ENCODE data around the gene GNB3.

The GNB3 gene

DNA sequence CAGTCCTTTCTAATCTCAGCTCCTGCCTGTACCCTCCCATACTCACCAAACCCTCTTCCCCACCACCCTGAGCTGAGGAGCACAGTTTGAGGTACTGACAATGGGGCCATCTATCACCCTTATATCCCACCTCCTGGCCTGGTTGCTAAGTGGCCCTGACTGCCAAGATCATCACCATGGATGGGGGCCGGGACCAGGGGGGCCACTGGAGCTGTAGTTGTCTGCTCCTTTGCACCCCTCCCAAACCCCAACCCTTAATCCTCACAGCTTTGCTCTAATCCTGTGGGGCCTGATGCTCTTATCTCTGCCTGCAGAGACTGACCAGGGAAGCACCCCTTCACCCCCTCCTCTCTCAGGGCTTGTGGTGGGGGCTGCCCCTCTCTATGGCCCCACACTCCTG, 395 bp upstream of the GNB3 start:
- H3K4me3 ChIP-seq (ENCODE audit: low read depth, low read length): no peak overlapping the region
- TF ChIP-seq, protein P1, sequence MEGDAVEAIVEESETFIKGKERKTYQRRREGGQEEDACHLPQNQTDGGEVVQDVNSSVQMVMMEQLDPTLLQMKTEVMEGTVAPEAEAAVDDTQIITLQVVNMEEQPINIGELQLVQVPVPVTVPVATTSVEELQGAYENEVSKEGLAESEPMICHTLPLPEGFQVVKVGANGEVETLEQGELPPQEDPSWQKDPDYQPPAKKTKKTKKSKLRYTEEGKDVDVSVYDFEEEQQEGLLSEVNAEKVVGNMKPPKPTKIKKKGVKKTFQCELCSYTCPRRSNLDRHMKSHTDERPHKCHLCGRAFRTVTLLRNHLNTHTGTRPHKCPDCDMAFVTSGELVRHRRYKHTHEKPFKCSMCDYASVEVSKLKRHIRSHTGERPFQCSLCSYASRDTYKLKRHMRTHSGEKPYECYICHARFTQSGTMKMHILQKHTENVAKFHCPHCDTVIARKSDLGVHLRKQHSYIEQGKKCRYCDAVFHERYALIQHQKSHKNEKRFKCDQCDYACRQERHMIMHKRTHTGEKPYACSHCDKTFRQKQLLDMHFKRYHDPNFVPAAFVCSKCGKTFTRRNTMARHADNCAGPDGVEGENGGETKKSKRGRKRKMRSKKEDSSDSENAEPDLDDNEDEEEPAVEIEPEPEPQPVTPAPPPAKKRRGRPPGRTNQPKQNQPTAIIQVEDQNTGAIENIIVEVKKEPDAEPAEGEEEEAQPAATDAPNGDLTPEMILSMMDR (IDR thresholded peaks at IDR 0.05; ENCODE audit: low read depth, low read length, missing control alignments): no peak
- in situ Hi-C loops (cut with HindIII; ENCODE audit: low sequenced_read_pairs): no loop called here
- no peak for DNase-seq (ENCODE audit: low read depth)

DNA sequence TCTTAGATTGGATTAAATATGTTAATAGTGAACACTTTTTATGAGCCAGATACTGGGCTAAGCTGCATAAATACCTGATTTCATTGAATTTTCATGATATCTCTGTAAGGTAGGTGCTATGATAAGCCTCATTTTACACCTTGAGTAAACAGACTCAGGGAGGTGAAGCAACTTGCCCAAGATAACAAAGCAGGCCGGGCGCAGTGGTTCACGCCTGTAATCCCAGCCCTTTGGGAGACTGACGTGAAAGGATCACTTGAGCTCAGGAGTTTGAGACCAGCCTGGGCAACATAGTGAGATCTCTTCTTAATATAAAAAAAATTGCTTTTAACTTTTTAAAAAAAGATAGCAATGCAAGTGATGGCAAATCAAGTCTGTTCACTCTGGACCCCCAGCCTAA, 1.4 kb downstream of the GNB3 start:
- no peak overlapping the region for H3K4me3 ChIP-seq (ENCODE audit: low read depth, low read length)
- in situ Hi-C loops (cut with HindIII; ENCODE audit: low sequenced_read_pairs): no loop called here
- DNase-seq (ENCODE audit: low read depth): no peak
- TF ChIP-seq, protein P1 (IDR thresholded peaks at IDR 0.05; ENCODE audit: low read depth, low read length, missing control alignments): no peak

DNA sequence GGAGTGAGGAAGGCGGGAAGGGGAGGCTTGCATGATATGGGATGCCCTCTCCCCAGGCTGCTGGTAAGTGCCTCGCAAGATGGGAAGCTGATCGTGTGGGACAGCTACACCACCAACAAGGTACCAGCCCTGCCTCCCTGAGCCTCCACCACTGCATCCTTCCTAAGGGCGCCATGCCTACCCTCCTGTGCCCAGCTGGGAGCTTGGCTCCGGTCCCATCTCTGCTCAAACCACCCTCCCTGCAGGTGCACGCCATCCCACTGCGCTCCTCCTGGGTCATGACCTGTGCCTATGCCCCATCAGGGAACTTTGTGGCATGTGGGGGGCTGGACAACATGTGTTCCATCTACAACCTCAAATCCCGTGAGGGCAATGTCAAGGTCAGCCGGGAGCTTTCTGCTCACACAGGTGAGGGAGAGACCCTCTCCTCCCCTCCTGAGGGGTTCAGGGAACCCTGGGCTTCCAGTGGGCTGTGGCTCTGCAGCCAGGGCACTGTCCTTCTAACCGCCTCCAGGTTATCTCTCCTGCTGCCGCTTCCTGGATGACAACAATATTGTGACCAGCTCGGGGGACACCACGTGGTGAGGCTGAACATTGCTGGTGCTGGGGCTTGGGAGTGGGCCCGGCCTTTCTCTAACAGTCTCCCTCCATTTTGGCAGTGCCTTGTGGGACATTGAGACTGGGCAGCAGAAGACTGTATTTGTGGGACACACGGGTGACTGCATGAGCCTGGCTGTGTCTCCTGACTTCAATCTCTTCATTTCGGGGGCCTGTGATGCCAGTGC, 2.6 kb downstream of the GNB3 start:
- no peak for DNase-seq (ENCODE audit: low read depth)
- TF ChIP-seq, protein P1 (IDR thresholded peaks at IDR 0.05; ENCODE audit: low read depth, low read length, missing control alignments): no peak
- no peak overlapping the region for H3K4me3 ChIP-seq (ENCODE audit: low read depth, low read length)
- in situ Hi-C loops (cut with HindIII; ENCODE audit: low sequenced_read_pairs): no loop called here

DNA sequence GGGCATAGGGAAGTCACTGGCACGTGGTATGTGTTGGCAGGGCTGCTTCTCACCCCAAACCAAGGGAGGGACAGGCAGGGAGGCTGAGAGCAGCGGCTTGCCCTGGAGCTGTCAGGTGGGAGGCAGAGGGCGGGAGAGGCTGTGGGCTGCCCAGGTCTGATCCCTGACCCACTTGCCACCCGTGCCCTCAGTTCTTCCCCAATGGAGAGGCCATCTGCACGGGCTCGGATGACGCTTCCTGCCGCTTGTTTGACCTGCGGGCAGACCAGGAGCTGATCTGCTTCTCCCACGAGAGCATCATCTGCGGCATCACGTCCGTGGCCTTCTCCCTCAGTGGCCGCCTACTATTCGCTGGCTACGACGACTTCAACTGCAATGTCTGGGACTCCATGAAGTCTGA, 4.7 kb downstream of the GNB3 start:
- TF ChIP-seq, protein P1 (IDR thresholded peaks at IDR 0.05; ENCODE audit: low read depth, low read length, missing control alignments): no peak
- no peak for DNase-seq (ENCODE audit: low read depth)
- H3K4me3 ChIP-seq (ENCODE audit: low read depth, low read length): no peak overlapping the region
- in situ Hi-C loops (cut with HindIII; ENCODE audit: low sequenced_read_pairs): no loop called here

DNA sequence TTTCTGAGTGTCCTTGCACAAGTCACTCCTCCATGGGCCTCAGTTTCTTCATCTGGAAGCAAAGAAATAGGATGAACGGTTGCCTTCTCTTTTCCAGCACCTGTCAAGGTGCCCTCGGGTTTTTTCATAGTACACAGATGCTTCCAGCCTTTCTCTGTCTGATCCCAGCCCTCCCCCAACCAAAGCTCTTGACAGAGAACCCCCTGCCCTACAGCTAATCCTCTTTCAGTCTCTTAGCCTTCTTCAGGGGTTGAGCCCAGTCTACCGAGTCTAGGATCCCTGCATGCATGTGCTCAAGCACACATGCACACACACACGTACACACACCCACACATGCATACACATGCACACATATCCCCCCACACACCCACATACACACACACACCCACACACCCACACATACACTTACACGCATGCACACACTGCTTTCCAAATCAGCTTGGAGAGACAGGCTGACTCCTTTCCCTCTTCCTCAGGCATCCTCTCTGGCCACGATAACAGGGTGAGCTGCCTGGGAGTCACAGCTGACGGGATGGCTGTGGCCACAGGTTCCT, 5.7 kb downstream of the GNB3 start:
- DNase-seq (ENCODE audit: low read depth): no peak
- TF ChIP-seq, protein P1 (IDR thresholded peaks at IDR 0.05; ENCODE audit: low read depth, low read length, missing control alignments): no peak
- no peak overlapping the region for H3K4me3 ChIP-seq (ENCODE audit: low read depth, low read length)

DNA sequence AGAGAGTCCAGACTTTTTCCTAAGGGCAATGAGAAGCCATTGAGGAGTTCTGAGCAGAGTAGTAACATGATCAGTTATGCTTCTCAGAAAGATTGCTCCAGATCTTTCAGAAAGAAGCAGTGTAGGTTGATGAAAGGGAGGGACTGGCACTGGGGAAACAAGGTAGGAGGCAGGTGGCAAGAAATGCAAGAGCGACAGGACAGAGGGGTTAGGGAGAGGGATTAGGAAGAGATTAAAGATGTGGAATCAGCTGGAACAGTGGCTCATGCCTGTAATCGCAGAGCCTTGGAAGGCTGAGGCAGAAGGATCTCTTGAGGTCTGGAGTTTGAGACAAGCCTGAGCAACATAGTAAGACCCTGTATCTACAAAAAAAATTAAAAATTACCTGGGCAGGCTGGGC, 7.0 kb downstream of the GNB3 start:
- DNase-seq (ENCODE audit: low read depth): no peak
- in situ Hi-C loops (cut with HindIII; ENCODE audit: low sequenced_read_pairs): no loop called here
- TF ChIP-seq, protein P1 (IDR thresholded peaks at IDR 0.05; ENCODE audit: low read depth, low read length, missing control alignments): no peak
- H3K4me3 ChIP-seq (ENCODE audit: low read depth, low read length): no peak overlapping the region

More for the DNA sequence above, 5.7 kb downstream of the GNB3 start:
- in situ Hi-C loops (cut with HindIII; ENCODE audit: low sequenced_read_pairs): no loop called here
